ENCODE measurements around the gene ANO1. TPM values are rescaled to one million over a fixed set of nuclear protein-coding genes. Genes with fewer than 3 reads are reported as not detected.

Gene ANO1
- total RNA-seq, 1 donor from 2014 or later, result 0.14 TPM

DNA sequence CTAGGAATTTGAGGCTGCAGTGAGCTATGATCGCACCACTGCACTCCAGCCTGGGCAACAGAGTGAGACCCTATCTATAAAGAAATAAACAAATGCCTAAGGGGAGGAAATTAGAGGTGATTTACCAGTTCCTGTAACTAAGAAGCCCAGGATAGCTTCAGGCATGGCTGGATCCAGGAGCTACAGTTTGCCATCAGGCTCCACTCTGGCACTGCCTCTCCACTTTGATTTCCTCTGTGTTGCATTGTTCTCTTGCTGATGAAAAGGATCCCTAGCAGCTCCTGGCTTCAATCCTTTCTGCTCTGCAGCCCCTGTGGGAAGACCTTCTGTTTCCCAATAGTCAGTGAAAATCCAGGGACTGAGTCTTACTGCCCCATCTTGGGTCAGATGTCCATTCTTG, 104.9 kb downstream of the ANO1 start:
- FAIRE-seq (no peak), DNase-seq (ENCODE audit: low read depth) (no peak)
- no peaks in the 10 kb centered on the region for H3K4me1 Mint-ChIP-seq (ENCODE audit: low read depth, unreplicated experiment)
- H3K9me3 Mint-ChIP-seq (ENCODE audit: unreplicated experiment), result peaks cover 3% of the 10 kb centered on the region
- H3K27ac Mint-ChIP-seq (ENCODE audit: unreplicated experiment), result no peak overlapping the region
- no peaks in the 10 kb centered on the region for H3K9me3 ChIP-seq (ENCODE audit: insufficient read depth, low read depth, low read length)
- H3K4me1 ChIP-seq (ENCODE audit: insufficient read depth, low read length), result no peaks in the 10 kb centered on the region
- H2AFZ ChIP-seq (ENCODE audit: low read depth, low read length), result no peak overlapping the region
- H3K4me3 Mint-ChIP-seq (ENCODE audit: unreplicated experiment), result no peak overlapping the region
- H3K27me3 ChIP-seq (ENCODE audit: insufficient read depth, low read length), result no peaks in the 10 kb centered on the region
- no peak overlapping the region for H3K27ac ChIP-seq (ENCODE audit: low read depth, low read length)
- no peak overlapping the region for H3K4me3 ChIP-seq (ENCODE audit: insufficient read depth, low read depth, low read length)
- H3K4me2 ChIP-seq (ENCODE audit: low read length), result no peak overlapping the region
- no peaks in the 10 kb centered on the region for H3K36me3 Mint-ChIP-seq (ENCODE audit: low read depth, unreplicated experiment)
- no peak overlapping the region for H3K9ac ChIP-seq (ENCODE audit: low read length)
- H4K20me1 ChIP-seq (ENCODE audit: insufficient read depth, low read length), result no peaks in the 10 kb centered on the region
- H3K36me3 ChIP-seq (ENCODE audit: insufficient read depth, low read length), result no peaks in the 10 kb centered on the region
- H3K79me2 ChIP-seq (ENCODE audit: insufficient read depth, low read length), result no peaks in the 10 kb centered on the region
- no peak for TF ChIP-seq CTCF (IDR thresholded peaks at IDR 0.05; ENCODE audit: insufficient read depth, low read depth, low read length)
- H3K27me3 Mint-ChIP-seq (ENCODE audit: low read depth, unreplicated experiment), result peaks cover 51% of the 10 kb centered on the region

DNA sequence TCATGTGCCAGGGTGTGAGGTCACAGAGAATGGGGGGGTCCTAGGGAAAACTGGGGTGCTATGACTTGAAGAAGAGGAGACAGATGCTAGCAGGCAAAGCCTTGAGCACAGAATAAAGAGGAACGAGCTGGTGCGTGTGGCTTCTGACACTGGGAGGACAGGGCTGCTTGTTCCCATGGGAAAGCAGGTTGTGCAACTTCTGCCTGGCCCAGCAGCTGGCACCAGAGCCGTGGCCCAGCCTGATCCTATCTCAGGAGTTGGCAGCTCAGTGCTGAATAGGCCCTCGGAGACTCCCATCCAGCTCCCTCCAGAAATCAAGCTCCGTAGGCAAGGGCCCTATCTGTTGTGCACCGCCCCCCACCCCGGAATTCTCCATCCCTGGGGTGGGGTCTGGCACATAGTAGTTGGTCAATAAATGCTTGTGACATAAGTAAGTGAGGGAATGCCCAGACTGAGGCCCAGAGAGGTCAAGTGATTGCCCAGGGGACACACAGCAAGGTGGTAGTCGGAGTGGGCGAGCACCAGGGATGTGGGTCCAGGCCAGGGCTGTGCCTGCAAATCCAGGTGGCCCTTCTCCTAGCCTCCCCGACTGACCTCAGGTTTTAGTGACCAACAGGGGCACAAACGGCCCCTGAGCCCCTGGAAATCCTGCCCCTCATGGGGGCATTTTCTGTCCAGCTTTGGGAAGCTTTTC, 105.5 kb downstream of the ANO1 start:
- H3K36me3 ChIP-seq (ENCODE audit: insufficient read depth, low read length), result no peaks in the 10 kb centered on the region
- Mint-ChIP-seq H3K27ac (ENCODE audit: unreplicated experiment) (no peak overlapping the region), H3K36me3 (ENCODE audit: low read depth, unreplicated experiment) (no peaks in the 10 kb centered on the region), H3K4me3 (ENCODE audit: unreplicated experiment) (no peak overlapping the region), H3K27me3 (ENCODE audit: low read depth, unreplicated experiment) (peaks cover 50% of the 10 kb centered on the region), H3K4me1 (ENCODE audit: low read depth, unreplicated experiment) (no peaks in the 10 kb centered on the region), H3K9me3 (ENCODE audit: unreplicated experiment) (peaks cover 3% of the 10 kb centered on the region)
- H3K9me3 ChIP-seq (ENCODE audit: insufficient read depth, low read depth, low read length), result no peaks in the 10 kb centered on the region
- no peaks in the 10 kb centered on the region for H3K4me1 ChIP-seq (ENCODE audit: insufficient read depth, low read length)
- no peaks in the 10 kb centered on the region for H3K27me3 ChIP-seq (ENCODE audit: insufficient read depth, low read length)
- TF ChIP-seq CTCF (IDR thresholded peaks at IDR 0.05; ENCODE audit: insufficient read depth, low read depth, low read length) (no peak), EZH2 (IDR thresholded peaks at IDR 0.05; ENCODE audit: insufficient read depth, low read length) (no peak)
- no peaks in the 10 kb centered on the region for H4K20me1 ChIP-seq (ENCODE audit: insufficient read depth, low read length)
- H3K4me2 ChIP-seq (ENCODE audit: low read length), result no peak overlapping the region
- no peaks in the 10 kb centered on the region for H3K79me2 ChIP-seq (ENCODE audit: insufficient read depth, low read length)
- FAIRE-seq, result no peak
- no peak for DNase-seq (ENCODE audit: low read depth)
- H3K9ac ChIP-seq (ENCODE audit: low read length), result no peak overlapping the region
- no peak overlapping the region for H3K4me3 ChIP-seq (ENCODE audit: insufficient read depth, low read depth, low read length)
- H3K27ac ChIP-seq (ENCODE audit: low read depth, low read length), result no peak overlapping the region
- no peak overlapping the region for H2AFZ ChIP-seq (ENCODE audit: low read depth, low read length)

DNA sequence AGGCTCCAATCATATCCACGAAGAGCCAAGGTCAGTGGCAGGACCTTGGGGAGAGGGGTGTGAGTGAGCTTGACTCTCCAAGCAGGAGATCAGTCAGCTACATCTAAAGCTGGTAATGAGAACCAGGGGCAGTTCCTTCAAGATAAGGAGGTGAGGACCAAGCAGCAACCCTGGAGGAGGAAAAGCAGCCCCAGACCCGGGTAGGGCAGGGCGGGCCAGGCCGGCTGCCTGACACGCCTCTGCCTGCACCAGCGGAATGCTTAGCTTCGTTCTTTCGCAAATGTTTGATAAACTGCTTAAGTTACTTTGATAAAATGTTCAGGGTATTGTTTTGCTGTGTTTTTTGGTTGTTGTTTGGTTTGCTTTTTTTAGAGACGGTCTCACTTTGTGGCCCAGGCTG, 106.3 kb downstream of the ANO1 start:
- no peak overlapping the region for H3K4me3 Mint-ChIP-seq (ENCODE audit: unreplicated experiment)
- DNase-seq (ENCODE audit: low read depth) (no peak), FAIRE-seq (no peak)
- Histone ChIP-seq H2AFZ (ENCODE audit: low read depth, low read length) (no peak overlapping the region), H3K27me3 (ENCODE audit: insufficient read depth, low read length) (no peaks in the 10 kb centered on the region), H3K9ac (ENCODE audit: low read length) (no peak overlapping the region), H3K4me2 (ENCODE audit: low read length) (no peak overlapping the region), H4K20me1 (ENCODE audit: insufficient read depth, low read length) (no peaks in the 10 kb centered on the region), H3K4me1 (ENCODE audit: insufficient read depth, low read length) (no peaks in the 10 kb centered on the region), H3K4me3 (ENCODE audit: insufficient read depth, low read depth, low read length) (no peak overlapping the region), H3K27ac (ENCODE audit: low read depth, low read length) (no peak overlapping the region), H3K36me3 (ENCODE audit: insufficient read depth, low read length) (no peaks in the 10 kb centered on the region), H3K9me3 (ENCODE audit: insufficient read depth, low read depth, low read length) (no peaks in the 10 kb centered on the region), H3K79me2 (ENCODE audit: insufficient read depth, low read length) (no peaks in the 10 kb centered on the region)
- H3K36me3 Mint-ChIP-seq (ENCODE audit: low read depth, unreplicated experiment), result no peaks in the 10 kb centered on the region
- no peak for TF ChIP-seq CTCF (IDR thresholded peaks at IDR 0.05; ENCODE audit: insufficient read depth, low read depth, low read length)
- TF ChIP-seq EZH2 (IDR thresholded peaks at IDR 0.05; ENCODE audit: insufficient read depth, low read length), result no peak
- H3K9me3 Mint-ChIP-seq (ENCODE audit: unreplicated experiment), result peaks cover 3% of the 10 kb centered on the region
- H3K27me3 Mint-ChIP-seq (ENCODE audit: low read depth, unreplicated experiment), result peaks cover 45% of the 10 kb centered on the region
- H3K4me1 Mint-ChIP-seq (ENCODE audit: low read depth, unreplicated experiment), result no peaks in the 10 kb centered on the region
- H3K27ac Mint-ChIP-seq (ENCODE audit: unreplicated experiment), result no peak overlapping the region
